Neuronal stem cell (in vitro differentiated cells): ENCODE results near the gene FAM193B.

Source experiments
- DNase-seq: peaks from one replicate; pipeline ENCODE4 v3.0.0-alpha.2; 2013; ENCODE audit warnings: low spot score
- H2AFZ ChIP-seq: one replicate; pipeline ENCODE4 v1.6.1; 2013; ENCODE audit warnings: mild to moderate bottlenecking, low read length, inconsistent platforms
- H2AK5ac ChIP-seq: 2 replicates; pipeline ENCODE4 v1.6.1; 2013; ENCODE audit warnings: low read depth, mild to moderate bottlenecking, inconsistent platforms, low read length, moderate library complexity, mixed read lengths
- H2BK120ac ChIP-seq: 2 replicates; pipeline ENCODE4 v1.6.1; 2013; ENCODE audit warnings: low read depth, mild to moderate bottlenecking, inconsistent platforms, low read length, moderate library complexity, mixed read lengths
- H2BK12ac ChIP-seq: one replicate; pipeline ENCODE4 v1.6.1; 2013; ENCODE audit warnings: low read length, inconsistent platforms
- H2BK15ac ChIP-seq: 2 replicates; pipeline ENCODE4 v1.6.1; 2013; ENCODE audit warnings: mild to moderate bottlenecking, low read length, inconsistent platforms, mixed read lengths
- H2BK5ac ChIP-seq: one replicate; pipeline ENCODE4 v1.6.1; 2013; ENCODE audit warnings: inconsistent platforms, mild to moderate bottlenecking, low read length, moderate library complexity
- H3K14ac ChIP-seq: one replicate; pipeline ENCODE4 v1.6.1; 2013; ENCODE audit warnings: low read length, inconsistent platforms
- H3K18ac ChIP-seq: 2 replicates; pipeline ENCODE4 v1.6.1; 2013; ENCODE audit warnings: low read length, inconsistent platforms
- H3K23ac ChIP-seq: 2 replicates; pipeline ENCODE4 v1.6.1; 2013; ENCODE audit warnings: low read depth, mild to moderate bottlenecking, mixed read lengths, low read length, inconsistent platforms; ENCODE audit not compliant: poor library complexity
- H3K27ac ChIP-seq: replicated peaks from 3 replicates; pipeline ENCODE4 v1.5.1; 2013; ENCODE audit warnings: low read length, inconsistent platforms
- H3K27me3 ChIP-seq, 3 experiments: 2 replicates each; pipeline ENCODE4 v1.6.1; 2013; ENCODE audit warnings: low read length in 3 of 3, mild to moderate bottlenecking in 2 of 3, inconsistent platforms in 1 of 3, low read depth in 1 of 3, mixed read lengths in 1 of 3, moderate library complexity in 1 of 3; ENCODE audit not compliant: control insufficient read depth in 3 of 3, insufficient read depth in 3 of 3
- H3K36me3 ChIP-seq, 2 donors: replicated peaks in 1 of 2; 2 replicates each; pipeline ENCODE4 v1.6.1; 2013; ENCODE audit warnings: low read length in 2 of 2; ENCODE audit not compliant: control insufficient read depth in 2 of 2, insufficient read depth in 2 of 2
- H3K4ac ChIP-seq: 2 replicates; pipeline ENCODE4 v1.6.1; 2013; ENCODE audit warnings: inconsistent platforms, mild to moderate bottlenecking, low read length, moderate library complexity
- H3K4me1 ChIP-seq, 2 donors: 1 replicate in 1 of 2; 2 replicates in 1 of 2; pipeline ENCODE4 v1.6.1; 2013; ENCODE audit warnings: low read length in 2 of 2, low read depth in 1 of 2; ENCODE audit not compliant: control insufficient read depth in 2 of 2, insufficient read depth in 1 of 2
- H3K4me2 ChIP-seq: one replicate; pipeline ENCODE4 v1.6.1; 2013; ENCODE audit warnings: mild to moderate bottlenecking, low read length, inconsistent platforms; ENCODE audit not compliant: insufficient read depth, poor library complexity, severe bottlenecking
- H3K4me3 ChIP-seq, 2 donors: 2 replicates each; pipeline ENCODE4 v1.5.1; 2013; ENCODE audit warnings: low read length in 2 of 2, mild to moderate bottlenecking in 2 of 2, inconsistent platforms in 1 of 2, moderate library complexity in 1 of 2
- H3K79me1 ChIP-seq: one replicate; pipeline ENCODE4 v1.6.1; 2013; ENCODE audit warnings: low read depth, mild to moderate bottlenecking, inconsistent platforms, low read length, moderate library complexity
- H3K9ac ChIP-seq: one replicate; pipeline ENCODE4 v1.6.1; 2013; ENCODE audit warnings: mild to moderate bottlenecking, low read depth, low read length, inconsistent platforms; ENCODE audit not compliant: poor library complexity
- H3K9me3 ChIP-seq, 2 donors: replicated peaks in 1 of 2; 2 replicates each; pipeline versions ENCODE3 to v1.6.1; 2013; ENCODE audit warnings: low read length in 2 of 2, mild to moderate bottlenecking in 2 of 2, inconsistent platforms in 1 of 2, low read depth in 1 of 2, mixed read lengths in 1 of 2, moderate library complexity in 1 of 2; ENCODE audit not compliant: control insufficient read depth in 2 of 2, insufficient read depth in 1 of 2
- H4K8ac ChIP-seq: one replicate; pipeline ENCODE4 v1.6.1; 2013; ENCODE audit warnings: low read depth, mild to moderate bottlenecking, inconsistent platforms, low read length, moderate library complexity
- H4K91ac ChIP-seq: one replicate; pipeline ENCODE4 v1.6.1; 2013; ENCODE audit warnings: low read length, low read depth, mild to moderate bottlenecking, inconsistent platforms; ENCODE audit not compliant: poor library complexity
- WGBS, 2 donors: extraction: QIAGEN DNeasy Blood & Tissue Kit; methylation state at CpG; one replicate each; pipeline ENCODE4 v1.1.7; 2013; ENCODE audit warnings: missing lambda C conversion rate in 2 of 2, mixed read lengths in 1 of 2; ENCODE audit not compliant: insufficient read length in 2 of 2, insufficient replicate concordance in 1 of 2; ENCODE audit errors: extremely low coverage in 2 of 2; 5-methylcytosine and 5-hydroxymethylcytosine counted together

FAM193B gene

GRCh38 chr5:177474846-177475562 lies 79.4 kb downstream of the FAM193B start:
- no peak for DNase-seq
- no peak overlapping the region for H2BK12ac ChIP-seq
- H3K14ac ChIP-seq = no peak overlapping the region
- no peak overlapping the region for H3K4me2 ChIP-seq
- no peak overlapping the region for H3K23ac ChIP-seq
- H4K91ac ChIP-seq = no peak overlapping the region
- no peak overlapping the region for H2AFZ ChIP-seq
- H3K4ac ChIP-seq = no peak overlapping the region
- no peak overlapping the region for H2BK5ac ChIP-seq
- H2BK15ac ChIP-seq = no peak overlapping the region
- H4K8ac ChIP-seq = no peak overlapping the region
- peaks cover 18% of the 10 kb centered on the region for H3K79me1 ChIP-seq
- no peak overlapping the region for H3K27ac ChIP-seq
- H3K9me3 ChIP-seq = peaks cover 0 to 1% of the 10 kb centered on the region in 2 donors
- WGBS, 2 donors = no CpG with 5 or more reads among the region's 4 CpGs
- H3K18ac ChIP-seq = peak overlapping the region; percentile 42
- H2BK120ac ChIP-seq = no peak overlapping the region
- H2AK5ac ChIP-seq = peak overlapping the region; percentile 27
- H3K27me3 ChIP-seq = no peaks in the 10 kb centered on the region
- H3K4me1 ChIP-seq = peaks cover 30 to 37% of the 10 kb centered on the region in 2 donors
- H3K4me3 ChIP-seq = no peak overlapping the region
- peaks cover 26 to 39% of the 10 kb centered on the region in 2 donors for H3K36me3 ChIP-seq
- H3K9ac ChIP-seq = no peak overlapping the region

- Histone ChIP-seq H4K8ac (no peak overlapping the region), H3K9me3 (no peaks in the 10 kb centered on the region), H3K14ac (no peak overlapping the region), H2BK12ac (no peak overlapping the region), H2BK5ac (no peak overlapping the region), H2AK5ac (no peak overlapping the region), H2BK15ac (no peak overlapping the region), H3K79me1 (peaks cover 23% of the 10 kb centered on the region), H3K4me3 (peak overlapping the region in 1 of 2 donors; percentile 94), H3K23ac (no peak overlapping the region), H4K91ac (peak overlapping the region; percentile 6), H2BK120ac (no peak overlapping the region), H3K4me2 (no peak overlapping the region), H3K4me1 (peaks cover 39 to 41% of the 10 kb centered on the region in 2 donors), H3K27ac (peak overlapping the region; percentile 33), H3K4ac (no peak overlapping the region), H3K36me3 (peaks cover 23 to 40% of the 10 kb centered on the region in 2 donors), H3K9ac (no peak overlapping the region), H2AFZ (no peak overlapping the region), H3K18ac (peak overlapping the region; percentile 86), H3K27me3 (no peaks in the 10 kb centered on the region)
- no peak for DNase-seq
- WGBS, 2 donors = no CpG with 5 or more reads among the region's 7 CpGs
Measured at GRCh38 chr5:177474002-177474476, 80.3 kb downstream of the FAM193B start.

GRCh38 chr5:177473443-177474001 lies 80.8 kb downstream of the FAM193B start, which contains the start of gene DBN1:
Gene DBN1, minus strand, starts transcription at chr5:177473634. Its CDS starts 113 bp downstream, at chr5:177473521.
- Histone ChIP-seq H2BK5ac (peak within 1 kb of the TSS; percentile 95), H2AK5ac (peak within 1 kb of the TSS; percentile 68), H3K9ac (peak within 1 kb of the TSS; percentile 99), H4K8ac (no peak within 1 kb of the TSS), H3K36me3 (peaks cover 24 to 41% of the 10 kb centered on the region in 2 donors), H3K79me1 (peaks cover 25% of the 10 kb centered on the region), H3K18ac (peak within 1 kb of the TSS; percentile 99), H3K14ac (peak within 1 kb of the TSS; percentile 94), H3K27me3 (no peaks in the 10 kb centered on the region), H2BK12ac (peak within 1 kb of the TSS; percentile 69), H3K27ac (peak within 1 kb of the TSS; percentile 88), H4K91ac (peak within 1 kb of the TSS; percentile 92), H3K23ac (peak within 1 kb of the TSS; percentile 94), H2AFZ (peak within 1 kb of the TSS; percentile 61), H3K9me3 (no peaks in the 10 kb centered on the region), H2BK120ac (peak within 1 kb of the TSS; percentile 93), H3K4ac (peak within 1 kb of the TSS; percentile 96), H3K4me1 (peaks cover 41 to 44% of the 10 kb centered on the region in 2 donors), H2BK15ac (peak within 1 kb of the TSS; percentile 12), H3K4me2 (peak within 1 kb of the TSS; percentile 87), H3K4me3 (peak within 1 kb of the TSS; percentile 94 to 96)
- no peak for DNase-seq
- WGBS, 2 donors = no CpG with 5 or more reads among the region's 69 CpGs
